Fibroblast of mammary gland (primary cell): ENCODE data around the gene DR1.
A peak's percentile ranks its signal among the peaks of the same experiment; 100 is the strongest.

Experiments
- DNase-seq: peaks from one replicate; pipeline ENCODE4 v3.0.0-alpha.2; 2010; ENCODE audit warnings: low read depth
- H3K4me3 ChIP-seq: 2 replicates; pipeline ENCODE4 v1.5.1; 2011; ENCODE audit warnings: low read depth, mild to moderate bottlenecking, low read length, moderate library complexity; ENCODE audit not compliant: control insufficient read depth
- CTCF ChIP-seq: conservative IDR thresholded peaks from 2 replicates; pipeline ENCODE4 v1.5.1; 2011; ENCODE audit warnings: low read depth, low read length, inconsistent platforms; ENCODE audit not compliant: control insufficient read depth, insufficient read depth

Gene DR1

GRCh38 chr1:93345633-93346420, at the start of gene DR1:
Gene DR1 (plus strand): TSS chr1:93345907. CDS start chr1:93346646, 739 bp downstream.
- no peak for TF ChIP-seq CTCF
- DNase-seq: peak; percentile 90
- H3K4me3 ChIP-seq: peak within 1 kb of the TSS; percentile 95

GRCh38 chr1:93296555-93297154, 49.1 kb upstream of the DR1 start:
- no peak overlapping the region for H3K4me3 ChIP-seq
- no peak for DNase-seq
- no peak for TF ChIP-seq CTCF

- no peak for DNase-seq
- no peak for TF ChIP-seq CTCF
- no peak overlapping the region for H3K4me3 ChIP-seq
These were observed 44.6 kb upstream of the DR1 start for GRCh38 chr1:93301131-93301530.

- no peak for TF ChIP-seq CTCF
- H3K4me3 ChIP-seq: no peak overlapping the region
- no peak for DNase-seq
These were observed 43.6 kb upstream of the DR1 start for GRCh38 chr1:93302078-93302477.

GRCh38 chr1:93304716-93305138, 41.0 kb upstream of the DR1 start:
- peak; percentile 94 for TF ChIP-seq CTCF
- DNase-seq: peak; percentile 78
- H3K4me3 ChIP-seq: no peak overlapping the region

- DNase-seq: no peak
- TF ChIP-seq CTCF: no peak
- no peak overlapping the region for H3K4me3 ChIP-seq
These were observed 38.8 kb upstream of the DR1 start for GRCh38 chr1:93306920-93307319.
